ENCODE results near the gene LRRC9. TPM values are rescaled to one million over a fixed set of nuclear protein-coding genes. Genes with fewer than 3 reads are reported as not detected.

Gene LRRC9
- total RNA-seq, 1 donor from 2014 or later = 1.7 TPM

DNA sequence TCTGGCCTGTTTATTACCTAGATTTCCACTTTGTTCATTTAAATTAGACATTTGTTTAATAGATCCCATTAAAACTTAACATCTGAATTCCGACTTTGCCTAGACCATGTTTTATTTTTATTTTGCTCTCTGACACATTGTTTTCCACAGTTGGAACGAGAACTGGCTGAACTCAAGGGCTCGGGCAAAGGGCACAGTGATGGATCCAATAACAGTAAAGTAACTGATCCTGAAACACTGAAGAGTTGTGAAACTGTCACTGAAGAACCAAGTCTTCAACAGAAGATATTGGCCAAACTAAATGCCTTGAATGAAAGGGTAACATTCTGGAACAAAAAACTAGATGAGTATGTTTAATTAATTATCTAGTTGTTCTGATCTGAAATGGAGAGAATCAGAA, 39.7 kb downstream of the LRRC9 start:
- Mint-ChIP-seq H3K27me3 (no peaks in the 10 kb centered on the region), H3K36me3 (peaks cover 4% of the 10 kb centered on the region), H3K9me3 (peaks cover 14% of the 10 kb centered on the region), H3K27ac (no peak overlapping the region), H3K4me3 (no peak overlapping the region), H3K4me1 (ENCODE audit: unreplicated experiment) (no peaks in the 10 kb centered on the region)
- TF ChIP-seq, protein P1, sequence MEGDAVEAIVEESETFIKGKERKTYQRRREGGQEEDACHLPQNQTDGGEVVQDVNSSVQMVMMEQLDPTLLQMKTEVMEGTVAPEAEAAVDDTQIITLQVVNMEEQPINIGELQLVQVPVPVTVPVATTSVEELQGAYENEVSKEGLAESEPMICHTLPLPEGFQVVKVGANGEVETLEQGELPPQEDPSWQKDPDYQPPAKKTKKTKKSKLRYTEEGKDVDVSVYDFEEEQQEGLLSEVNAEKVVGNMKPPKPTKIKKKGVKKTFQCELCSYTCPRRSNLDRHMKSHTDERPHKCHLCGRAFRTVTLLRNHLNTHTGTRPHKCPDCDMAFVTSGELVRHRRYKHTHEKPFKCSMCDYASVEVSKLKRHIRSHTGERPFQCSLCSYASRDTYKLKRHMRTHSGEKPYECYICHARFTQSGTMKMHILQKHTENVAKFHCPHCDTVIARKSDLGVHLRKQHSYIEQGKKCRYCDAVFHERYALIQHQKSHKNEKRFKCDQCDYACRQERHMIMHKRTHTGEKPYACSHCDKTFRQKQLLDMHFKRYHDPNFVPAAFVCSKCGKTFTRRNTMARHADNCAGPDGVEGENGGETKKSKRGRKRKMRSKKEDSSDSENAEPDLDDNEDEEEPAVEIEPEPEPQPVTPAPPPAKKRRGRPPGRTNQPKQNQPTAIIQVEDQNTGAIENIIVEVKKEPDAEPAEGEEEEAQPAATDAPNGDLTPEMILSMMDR (conservative IDR thresholded peaks at IDR 0.05) = no peak
- DNase-seq (ENCODE audit: extremely low spot score, unreplicated experiment) = no peak

DNA sequence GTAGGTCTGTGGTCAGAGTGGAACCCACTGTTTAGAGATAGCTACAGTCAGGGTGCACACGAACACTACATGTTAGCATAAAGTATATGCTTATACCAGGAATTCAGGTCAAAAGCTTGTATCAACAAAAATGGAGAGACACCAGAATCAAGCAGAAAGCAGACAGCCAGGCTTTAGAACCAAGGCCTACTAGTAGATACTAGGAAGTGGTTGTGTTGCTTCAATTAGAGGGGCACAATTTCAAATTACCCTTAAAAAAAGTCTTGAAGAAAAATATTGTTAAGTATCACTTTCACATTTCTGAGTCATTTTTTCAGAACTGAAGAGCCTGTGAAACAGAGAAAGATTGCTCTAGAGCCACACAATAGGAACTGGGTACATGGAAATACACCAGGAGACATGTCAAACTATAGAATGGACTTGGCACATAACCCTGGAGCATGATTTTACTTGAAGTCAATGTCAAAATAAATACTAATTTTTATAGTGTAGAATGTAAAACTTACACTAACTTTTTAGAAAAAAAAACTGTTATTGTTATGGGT, 41.6 kb downstream of the LRRC9 start:
- peaks cover 7% of the 10 kb centered on the region for H3K9me3 Mint-ChIP-seq
- H3K27me3 Mint-ChIP-seq = no peaks in the 10 kb centered on the region
- H3K36me3 Mint-ChIP-seq = peaks cover 4% of the 10 kb centered on the region
- peaks cover 3% of the 10 kb centered on the region for H3K4me1 Mint-ChIP-seq (ENCODE audit: unreplicated experiment)
- H3K27ac Mint-ChIP-seq = no peak overlapping the region
- DNase-seq (ENCODE audit: extremely low spot score, unreplicated experiment) = no peak
- TF ChIP-seq, protein P1 (conservative IDR thresholded peaks at IDR 0.05) = no peak
- no peak overlapping the region for H3K4me3 Mint-ChIP-seq

DNA sequence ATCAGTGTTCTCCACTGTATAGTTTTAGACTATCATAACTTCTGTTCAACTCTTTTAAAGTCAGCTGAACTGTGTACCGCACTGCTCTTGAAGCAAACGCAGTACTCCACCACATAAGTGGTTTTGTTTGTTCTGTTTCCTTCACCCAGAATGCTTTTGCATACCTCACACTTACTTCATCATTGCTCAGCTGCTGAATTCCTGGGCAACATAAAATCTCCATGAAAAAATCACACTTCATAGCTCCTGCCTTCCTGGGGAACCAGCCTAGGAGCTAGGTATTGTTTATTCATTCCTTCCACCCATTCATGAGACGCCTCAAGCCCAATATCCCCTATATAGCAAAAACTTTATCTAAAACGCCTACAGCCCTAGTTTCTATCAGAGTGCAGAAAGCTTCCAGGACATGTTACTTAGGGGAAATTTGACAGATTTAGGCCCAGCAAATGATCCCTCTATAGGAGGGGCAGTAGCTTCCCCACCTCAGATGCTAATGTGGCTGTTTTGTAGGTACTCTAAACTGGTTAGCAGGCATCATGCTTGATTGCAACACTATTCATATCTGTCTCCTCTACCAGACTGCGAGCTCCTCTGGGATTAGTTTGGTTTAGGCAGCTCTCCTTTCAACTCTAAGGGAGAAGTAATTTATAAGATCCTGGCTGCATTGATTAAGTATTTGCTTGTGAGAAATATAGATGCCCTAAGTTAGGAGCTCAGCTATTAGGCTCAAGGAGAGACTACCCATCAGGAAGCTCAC, 44.5 kb downstream of the LRRC9 start:
- H3K27ac Mint-ChIP-seq = peak overlapping the region; percentile 87
- H3K9me3 Mint-ChIP-seq = no peaks in the 10 kb centered on the region
- DNase-seq (ENCODE audit: extremely low spot score, unreplicated experiment) = no peak
- H3K27me3 Mint-ChIP-seq = no peaks in the 10 kb centered on the region
- H3K36me3 Mint-ChIP-seq = no peaks in the 10 kb centered on the region
- TF ChIP-seq, protein P1 (conservative IDR thresholded peaks at IDR 0.05) = no peak
- peaks cover 3% of the 10 kb centered on the region for H3K4me1 Mint-ChIP-seq (ENCODE audit: unreplicated experiment)
- peak overlapping the region; percentile 88 for H3K4me3 Mint-ChIP-seq

DNA sequence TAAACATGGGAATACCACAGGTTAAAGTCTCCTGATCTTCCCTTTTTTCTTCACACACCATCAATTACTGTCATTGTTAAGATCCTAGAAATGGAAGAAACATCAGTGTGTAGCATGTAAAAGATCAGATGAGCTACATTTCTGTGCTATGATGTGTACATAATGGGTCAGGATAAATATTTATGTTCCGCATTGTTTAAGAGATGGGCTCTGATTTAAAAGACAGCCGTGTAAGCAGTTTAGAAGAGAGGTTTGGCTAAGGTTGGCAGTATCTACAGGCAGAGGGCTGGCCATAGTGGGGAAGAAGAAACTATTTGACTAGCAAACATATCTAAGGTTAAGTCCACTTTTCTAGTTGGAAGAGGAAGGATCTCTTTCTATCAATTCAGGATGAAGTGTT, 49.4 kb downstream of the LRRC9 start:
- no peak for DNase-seq (ENCODE audit: extremely low spot score, unreplicated experiment)
- H3K9me3 Mint-ChIP-seq = no peaks in the 10 kb centered on the region

DNA sequence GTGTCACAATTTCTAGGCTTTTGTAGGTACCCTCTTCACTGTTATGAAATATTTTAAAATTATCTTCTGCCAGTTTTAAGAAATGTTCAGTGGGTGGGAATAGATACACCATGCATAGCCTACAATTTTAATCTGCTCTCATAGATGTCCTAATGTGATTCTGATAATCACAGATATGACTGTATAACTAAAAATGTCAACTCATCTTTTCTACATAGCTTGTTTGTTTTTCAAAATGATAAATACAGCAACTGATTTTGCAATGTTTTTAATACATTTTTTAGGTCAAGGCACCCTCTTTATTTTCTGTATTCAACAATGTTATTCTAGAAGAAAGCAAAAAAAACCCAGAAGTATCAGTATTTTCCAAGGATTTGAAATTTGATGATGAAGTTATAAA, 61.6 kb downstream of the LRRC9 start:
- no peaks in the 10 kb centered on the region for H3K9me3 Mint-ChIP-seq
- H3K27ac Mint-ChIP-seq = no peak overlapping the region
- no peak overlapping the region for H3K4me3 Mint-ChIP-seq
- TF ChIP-seq, protein P1 (conservative IDR thresholded peaks at IDR 0.05) = no peak
- H3K4me1 Mint-ChIP-seq (ENCODE audit: unreplicated experiment) = no peaks in the 10 kb centered on the region
- no peaks in the 10 kb centered on the region for H3K36me3 Mint-ChIP-seq
- DNase-seq (ENCODE audit: extremely low spot score, unreplicated experiment) = no peak
- H3K27me3 Mint-ChIP-seq = no peaks in the 10 kb centered on the region

More for the DNA sequence above, 49.4 kb downstream of the LRRC9 start:
- TF ChIP-seq, protein P1 (conservative IDR thresholded peaks at IDR 0.05) = no peak
- Mint-ChIP-seq H3K27ac (no peak overlapping the region), H3K27me3 (no peaks in the 10 kb centered on the region), H3K4me3 (no peak overlapping the region), H3K36me3 (no peaks in the 10 kb centered on the region), H3K4me1 (ENCODE audit: unreplicated experiment) (peaks cover 3% of the 10 kb centered on the region)

All from type B pancreatic cell (in vitro differentiated cells).